Activated CD4-positive, alpha-beta T cell treated with anti-CD3 and anti-CD28 coated beads, Interleukin-2, Interleukin-6, amounts not matched to agents 100 ng/mL and 50 ng/mL, durations not matched to agents 16 hours and 8 hours (primary cell): ENCODE results near the gene GBGT1.

Experiments used
- DNase-seq: peaks from one replicate; pipeline ENCODE4 v3.0.0-alpha.2; 2020

GBGT1 gene

DNA sequence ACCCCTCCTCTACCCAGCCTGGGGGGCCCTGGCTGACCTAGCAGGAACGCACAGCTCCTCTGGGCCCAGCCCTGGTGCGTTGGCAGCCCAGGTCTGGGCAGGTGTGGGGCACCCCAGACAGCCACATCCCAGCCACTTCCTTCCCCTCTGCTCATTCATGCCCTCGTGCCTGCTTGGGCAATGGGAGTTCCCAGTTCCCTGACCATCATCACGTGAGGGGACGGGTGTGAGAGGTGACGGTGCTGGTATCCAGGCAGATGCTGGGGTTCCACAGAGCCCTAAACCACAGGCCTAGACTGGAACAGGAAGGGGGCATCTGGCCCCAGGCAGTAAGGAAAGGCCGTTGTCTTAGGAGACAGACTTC, 51.1 kb downstream of the GBGT1 start:
- DNase-seq, result peak; percentile 68

DNA sequence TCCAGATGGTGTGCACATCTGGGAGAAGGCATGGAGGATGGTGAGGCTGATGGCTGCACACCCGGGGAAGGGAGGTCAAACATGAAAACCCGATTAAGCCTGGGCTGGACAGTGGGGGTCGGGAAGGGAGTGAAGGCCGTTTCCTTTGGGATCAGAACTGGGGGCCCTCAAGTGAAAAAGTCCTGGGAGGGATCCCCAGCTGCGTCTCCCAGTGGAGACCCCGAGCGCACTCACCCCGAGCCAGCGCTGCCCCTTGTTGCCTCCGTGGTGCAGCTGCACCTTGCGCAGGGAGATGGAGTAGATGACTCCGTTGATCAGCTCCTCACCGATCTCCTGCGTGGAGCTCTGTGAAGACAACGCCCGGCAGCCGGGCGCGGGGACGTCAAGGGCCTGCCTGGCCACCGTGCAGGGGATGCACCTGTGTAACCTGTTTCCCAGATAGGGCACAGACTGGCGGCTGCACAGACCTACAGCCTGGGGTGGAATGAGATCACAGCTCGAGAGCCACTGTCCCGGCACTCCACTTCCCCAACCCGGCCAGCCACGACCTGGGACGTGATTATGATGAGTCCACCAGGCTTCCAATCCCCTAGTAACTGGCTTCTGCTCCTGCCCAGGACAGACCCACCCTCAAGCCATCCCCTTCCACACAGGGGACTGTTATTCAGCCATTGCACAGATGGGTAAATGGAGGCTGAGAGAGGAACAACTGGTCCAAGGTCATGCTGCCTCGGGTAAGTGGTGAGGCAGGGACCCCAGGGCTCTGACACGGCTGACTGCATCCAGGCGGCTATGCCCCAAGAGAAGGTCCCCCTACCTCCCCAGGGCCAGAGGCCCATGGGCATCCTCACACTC, 51.7 kb downstream of the GBGT1 start:
- DNase-seq, result no peak

DNA sequence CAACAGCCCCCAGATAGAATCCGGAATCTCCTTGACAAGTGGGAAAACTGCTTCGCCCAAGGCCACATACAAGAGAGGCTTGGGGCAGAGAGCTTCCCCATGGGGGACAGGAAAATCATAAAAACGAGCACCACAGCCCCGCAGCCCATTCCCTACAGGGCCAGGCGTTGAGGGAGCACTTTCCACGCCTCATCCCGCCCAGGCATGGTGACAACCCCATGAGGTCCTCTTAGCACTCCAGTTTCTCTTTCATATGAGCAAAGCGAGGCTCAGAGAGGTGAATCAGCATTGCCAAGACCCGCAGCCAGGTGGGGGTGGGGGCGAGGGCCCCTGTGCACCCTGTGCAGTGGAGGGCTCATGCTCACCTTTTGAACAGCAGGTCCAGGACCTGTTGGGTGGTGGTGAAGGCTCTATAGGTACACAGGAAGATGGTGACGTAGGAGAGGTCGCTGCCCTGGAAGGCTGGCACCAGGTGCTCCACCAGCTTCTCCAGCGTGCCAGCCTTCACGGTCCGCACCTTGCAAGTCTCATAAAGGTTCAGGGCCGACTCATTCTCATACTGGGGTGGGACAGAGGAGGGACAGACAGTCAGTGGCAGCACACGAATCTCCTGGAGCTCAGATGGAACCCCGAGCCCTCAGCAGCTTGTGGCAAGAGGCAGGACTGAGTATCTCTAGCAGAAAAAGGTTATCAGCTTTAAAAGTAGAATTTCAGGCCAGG, 53.6 kb downstream of the GBGT1 start:
- DNase-seq, result no peak

DNA sequence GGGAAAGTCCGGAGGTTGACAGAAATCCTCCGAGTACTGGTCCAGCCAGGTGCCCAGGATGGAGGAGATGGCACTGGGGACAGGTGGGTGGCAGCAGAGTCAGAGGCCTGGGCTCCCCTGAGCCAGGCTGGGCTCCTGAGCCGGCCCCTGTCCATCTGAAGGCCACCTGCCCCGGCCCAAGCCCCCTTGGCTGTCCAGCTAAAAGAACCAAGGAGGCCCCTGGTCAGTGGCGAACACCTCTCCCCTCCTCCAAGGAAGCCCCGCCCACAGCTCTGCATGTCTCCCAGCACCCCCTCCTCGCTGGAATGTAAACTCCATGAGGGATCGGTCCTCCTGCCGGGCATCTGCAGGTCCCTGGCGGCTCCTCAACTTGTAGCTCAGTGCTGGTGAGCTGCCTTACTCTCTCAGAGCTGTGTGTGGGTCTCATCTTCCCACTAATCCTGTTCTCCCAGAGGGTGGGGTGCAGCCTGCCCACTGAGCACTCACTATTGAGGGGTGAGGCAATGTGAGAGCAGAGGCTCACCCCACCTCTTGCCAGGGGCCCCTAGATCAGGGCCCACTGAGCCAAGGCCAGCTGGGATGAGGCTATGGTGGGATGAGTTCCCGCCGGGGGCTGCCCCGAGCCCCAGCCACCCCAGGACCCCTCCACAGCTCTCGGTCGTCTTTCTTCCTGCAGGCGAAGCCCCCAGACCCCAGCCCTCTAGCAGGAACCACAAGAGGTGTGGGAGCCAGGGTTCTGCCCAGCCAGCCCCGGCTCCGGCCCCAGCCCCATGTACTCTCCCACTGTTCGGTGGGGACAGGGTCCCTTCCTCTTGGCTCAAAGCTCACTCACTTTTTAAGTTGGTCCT, 54.7 kb downstream of the GBGT1 start:
- DNase-seq, result no peak

DNA sequence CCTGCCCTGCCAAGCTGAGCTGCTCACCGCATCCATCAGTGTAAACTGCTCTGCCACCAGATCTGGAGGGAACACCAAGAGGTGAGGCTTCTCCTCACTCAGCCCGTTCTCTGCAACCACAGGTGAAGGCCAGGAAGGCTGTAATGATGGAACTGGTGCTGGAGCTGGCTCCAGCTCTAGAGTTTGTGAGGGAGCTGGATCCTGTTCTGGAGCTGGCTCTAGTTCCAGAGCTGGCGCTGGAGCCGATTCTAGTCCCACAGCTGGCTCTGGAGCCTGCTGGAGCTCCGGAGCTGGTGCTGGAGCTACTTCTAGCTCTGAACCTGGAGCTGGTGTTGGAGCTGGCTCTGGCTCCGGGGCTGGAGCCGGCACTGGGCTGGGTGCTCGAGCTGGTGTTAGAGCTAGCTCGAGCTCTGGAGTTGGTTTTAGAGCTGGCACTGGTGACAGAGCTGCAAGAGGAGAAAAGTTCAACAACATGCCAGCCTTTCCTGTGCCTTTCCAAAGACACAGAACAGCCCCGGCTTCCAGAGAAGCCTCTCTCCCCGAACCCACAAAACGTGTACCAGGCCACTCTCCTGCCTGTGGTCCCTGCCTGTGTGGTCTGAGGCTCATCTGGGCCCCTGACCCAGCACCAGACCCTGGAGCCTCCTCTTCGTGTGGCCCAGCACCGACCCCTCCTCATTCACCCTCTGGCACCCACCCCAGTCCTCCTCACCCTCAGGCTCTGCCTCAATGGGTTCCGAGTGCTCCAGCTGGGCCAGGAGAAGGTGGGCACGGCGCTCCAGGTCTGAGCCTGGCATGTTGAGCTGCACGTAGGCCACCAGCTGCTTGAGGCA, 55.5 kb downstream of the GBGT1 start:
- no peak for DNase-seq

DNA sequence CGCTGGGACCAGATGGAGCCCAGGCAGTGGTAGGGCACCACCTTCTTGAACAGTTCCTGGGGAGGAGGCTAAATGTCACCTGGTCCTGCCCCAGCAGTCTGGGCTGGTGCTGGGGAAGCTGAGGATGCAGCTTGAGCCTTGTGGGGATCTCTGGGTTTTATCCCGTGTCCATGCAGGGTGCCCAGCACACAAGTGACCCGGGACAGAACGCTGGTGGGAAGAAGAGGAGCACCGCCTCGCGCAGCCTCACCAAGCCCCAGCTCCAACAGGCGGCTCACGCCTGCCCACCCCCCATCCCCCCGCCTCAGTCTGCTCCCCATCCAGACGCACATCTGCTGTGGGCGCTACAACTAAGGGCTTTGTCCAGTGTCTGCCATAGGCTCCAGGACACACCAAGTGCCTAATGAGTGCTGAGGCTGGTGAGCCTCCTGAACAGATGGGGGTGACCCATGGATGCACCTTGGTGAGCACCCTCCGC, 56.4 kb downstream of the GBGT1 start:
- no peak for DNase-seq

DNA sequence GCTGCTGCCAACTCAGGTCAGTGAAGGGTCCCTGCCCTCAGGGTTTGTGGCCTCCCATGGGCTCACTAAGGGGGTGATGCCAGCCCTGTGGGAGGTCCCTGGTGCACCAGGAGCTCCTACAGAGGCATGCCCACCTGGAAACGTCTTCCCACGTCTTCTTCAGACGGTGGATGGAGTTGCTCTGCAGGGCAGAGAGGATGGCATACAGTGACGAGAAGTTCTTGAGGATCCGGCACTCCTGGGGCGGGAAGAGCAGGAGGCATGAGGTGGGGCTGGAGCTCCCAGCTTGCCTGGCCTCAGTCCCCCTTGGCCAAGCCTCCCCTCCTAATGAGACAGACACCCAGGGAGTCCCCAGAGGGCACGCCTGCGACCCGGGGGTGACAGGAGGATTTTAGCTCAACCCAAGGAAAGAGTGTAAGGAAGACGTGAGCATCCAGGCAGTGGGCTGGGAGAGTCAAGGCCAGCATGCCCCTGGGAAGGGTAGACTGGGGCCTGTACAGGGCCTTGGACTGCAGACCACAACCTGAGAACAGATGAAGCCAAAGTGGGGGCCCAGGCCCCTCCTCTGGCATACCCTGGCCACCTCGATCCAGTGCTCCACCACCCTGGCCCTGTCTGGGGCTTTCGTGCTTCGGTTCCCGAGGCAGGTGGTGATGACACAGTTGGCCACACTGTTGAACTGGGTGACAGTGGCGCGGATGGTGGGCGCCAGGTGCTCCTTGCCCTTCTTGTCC, 57.0 kb downstream of the GBGT1 start:
- no peak for DNase-seq

DNA sequence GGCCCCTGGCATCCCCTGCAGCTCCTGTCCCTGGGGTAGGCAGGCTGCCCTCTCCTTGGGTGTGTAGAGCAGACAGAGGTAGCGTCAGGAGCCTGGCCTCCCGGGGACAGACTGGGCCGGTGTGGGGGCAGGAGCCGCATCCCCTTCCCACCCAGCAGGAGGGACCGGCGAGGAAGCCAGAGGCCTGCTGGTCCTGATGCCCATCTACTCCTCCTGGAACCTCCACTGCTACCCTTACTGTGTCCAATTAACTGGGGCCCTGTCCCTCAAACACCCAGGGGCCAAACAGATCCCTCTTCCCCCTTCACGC, 58.3 kb downstream of the GBGT1 start:
- no peak for DNase-seq

DNA sequence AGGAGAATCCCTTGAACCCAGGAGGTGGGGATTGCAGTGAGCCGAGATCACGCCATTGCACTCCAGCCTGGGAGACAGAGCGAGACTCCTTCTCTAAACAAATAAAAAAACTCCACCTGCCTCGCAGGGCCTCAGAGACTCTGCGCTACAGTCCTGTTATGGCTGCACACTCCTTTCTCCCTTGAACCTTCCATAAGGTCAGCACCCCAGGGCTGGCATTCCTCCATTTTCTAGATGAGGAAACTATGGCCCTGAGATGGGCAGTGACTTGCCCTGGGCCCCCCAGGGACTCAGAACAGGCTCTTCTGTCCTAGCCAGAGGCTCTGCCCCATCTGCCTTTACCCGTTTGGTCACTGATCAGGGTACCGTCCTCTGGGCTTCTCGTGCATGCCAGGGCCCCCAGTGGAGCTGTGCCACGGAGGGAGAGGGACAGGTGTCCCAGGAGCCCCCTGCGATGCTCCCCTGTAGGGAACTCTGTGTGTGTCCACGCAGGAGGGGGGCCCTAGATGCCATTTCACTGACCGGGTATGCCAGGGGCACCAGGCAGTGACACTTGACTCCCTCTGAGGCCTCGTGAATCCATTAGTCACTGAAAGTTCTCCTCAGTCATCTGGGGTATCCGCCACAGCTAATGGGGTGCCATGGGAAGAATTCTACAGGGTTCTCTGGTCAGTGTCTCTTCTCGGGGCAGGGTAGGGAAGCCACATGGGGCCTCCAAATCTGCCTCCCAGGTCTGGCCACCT, 58.8 kb downstream of the GBGT1 start:
- no peak for DNase-seq

DNA sequence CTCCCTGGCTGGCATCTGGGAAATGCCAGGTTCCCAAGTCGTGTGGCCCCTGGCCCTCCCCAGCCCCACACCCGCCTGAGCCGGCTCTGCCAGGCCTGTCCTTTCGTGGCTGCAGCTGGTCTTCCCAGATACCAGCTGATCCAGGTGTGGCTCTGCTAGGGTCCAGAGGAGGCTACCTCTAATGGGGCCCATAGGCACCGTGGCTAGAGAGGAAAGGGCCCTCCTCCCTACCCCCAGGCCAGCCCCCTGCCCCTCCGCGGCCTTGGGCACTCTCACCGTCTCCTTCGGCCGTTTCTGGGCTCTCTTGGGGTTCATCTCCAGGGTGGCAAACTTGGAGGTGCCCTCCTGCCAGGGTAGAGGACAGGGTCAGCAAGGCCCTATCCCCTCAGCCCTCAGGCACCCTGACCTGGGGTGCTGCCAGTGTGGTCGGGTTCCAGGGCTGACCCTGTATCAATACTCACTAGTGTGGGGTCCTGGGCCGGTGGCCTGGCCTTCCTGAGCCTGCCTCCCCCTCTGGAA, 59.7 kb downstream of the GBGT1 start:
- DNase-seq, result no peak

DNA sequence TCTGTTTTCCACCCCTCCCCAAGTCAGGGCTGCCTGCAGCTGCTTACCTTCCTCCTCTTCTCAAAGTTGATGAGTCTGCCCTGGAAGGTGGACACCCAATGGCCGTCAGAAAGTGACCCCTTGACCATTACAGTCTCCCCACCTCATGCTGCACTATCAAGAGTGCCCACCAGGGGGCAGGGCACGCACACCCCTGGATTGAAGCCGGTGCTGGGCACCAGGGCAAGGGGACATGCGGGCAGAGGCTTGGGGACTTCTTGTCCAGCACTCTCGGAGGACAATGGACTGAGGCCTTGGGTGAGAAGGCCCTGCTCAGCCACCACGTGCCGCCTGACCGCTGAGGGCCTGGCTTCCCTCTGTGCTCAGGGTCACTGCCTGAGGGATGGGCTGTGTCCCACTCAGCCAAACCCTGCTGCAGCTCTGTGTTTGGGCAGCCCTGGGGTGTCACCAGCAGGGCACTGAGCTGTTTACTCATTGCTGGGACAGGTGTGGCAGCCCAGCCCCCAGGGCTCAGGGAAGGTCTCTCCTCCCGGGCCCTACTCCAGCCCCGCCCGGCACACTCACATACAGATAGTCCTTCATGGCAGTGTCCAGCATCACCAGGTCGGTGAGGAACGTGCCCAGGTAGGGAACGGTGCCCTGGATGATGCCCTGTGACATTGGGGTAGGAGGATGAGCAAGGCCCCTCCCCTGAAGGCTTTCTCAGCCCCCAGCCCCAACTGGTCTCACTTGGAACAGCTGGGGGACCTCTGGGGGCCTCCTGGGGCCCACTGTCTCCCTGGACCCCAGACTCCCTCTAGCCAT, 60.3 kb downstream of the GBGT1 start:
- peak; percentile 58 for DNase-seq
